ENCODE results near the gene TMEM191C. TPM values are rescaled to one million over a fixed set of nuclear protein-coding genes. Genes with fewer than 3 reads are reported as not detected.
"Not testable (repeated sequence)": the region's sequence is repeated elsewhere in the genome, so short reads cannot be mapped to it uniquely, and the experiment has no call there.

Gene TMEM191C
- total RNA-seq, 1 experiment from 2014 or later: 3.3 TPM

- DNase-seq (ENCODE audit: low spot score): no peak
Observed at GRCh38 chr22:21446128-21446826, 20.9 kb upstream of the TMEM191C start.

- DNase-seq (ENCODE audit: low spot score): no peak
Observed at GRCh38 chr22:21446827-21447690, 20.1 kb upstream of the TMEM191C start.

- DNase-seq (ENCODE audit: low spot score): no peak
Observed at GRCh38 chr22:21447694-21448402, 19.3 kb upstream of the TMEM191C start.

- no peak for DNase-seq (ENCODE audit: low spot score)
Observed at GRCh38 chr22:21448627-21449416, 18.4 kb upstream of the TMEM191C start.

- DNase-seq (ENCODE audit: low spot score): no peak
Observed at GRCh38 chr22:21449531-21450319, 17.5 kb upstream of the TMEM191C start.

- no peak for DNase-seq (ENCODE audit: low spot score)
Observed at GRCh38 chr22:21450320-21450831, 16.8 kb upstream of the TMEM191C start.

GRCh38 chr22:21450858-21451353 is 16.3 kb upstream of the TMEM191C start:
- no peak for DNase-seq (ENCODE audit: low spot score)

- no peak for DNase-seq (ENCODE audit: low spot score)
Observed at GRCh38 chr22:21451545-21452520, 15.4 kb upstream of the TMEM191C start.

- DNase-seq (ENCODE audit: low spot score): not testable (repeated sequence)
Observed at GRCh38 chr22:21452666-21453065, 14.5 kb upstream of the TMEM191C start.

GRCh38 chr22:21454998-21455333 is 12.2 kb upstream of the TMEM191C start:
- not testable (repeated sequence) for DNase-seq (ENCODE audit: low spot score)

- DNase-seq (ENCODE audit: low spot score): no peak
Observed at GRCh38 chr22:21455334-21456089, 11.7 kb upstream of the TMEM191C start.

GRCh38 chr22:21457023-21457787 is 10.0 kb upstream of the TMEM191C start:
- DNase-seq (ENCODE audit: low spot score): no peak

- not testable (repeated sequence) for DNase-seq (ENCODE audit: low spot score)
Observed at GRCh38 chr22:21462672-21463071, 4.5 kb upstream of the TMEM191C start.

GRCh38 chr22:21468194-21469096 is 1.3 kb downstream of the TMEM191C start:
- peak; percentile 73 for DNase-seq (ENCODE audit: low spot score)

GRCh38 chr22:21469097-21469994 is 2.2 kb downstream of the TMEM191C start:
- not testable (repeated sequence) for DNase-seq (ENCODE audit: low spot score)

Data from A172 (cell line).